B cell (primary cell): ENCODE results near the gene PDX1.

Source experiments
- CTCF ChIP-seq: fragments of 200-600 bp; IDR thresholded peaks from one replicate; pipeline ENCODE4 v1.8.0; 2022; ENCODE audit warnings: antibody characterized with exemption, mild to moderate bottlenecking
- EZH2 ChIP-seq: IDR thresholded peaks from 2 replicates; pipeline ENCODE4 v1.6.1; 2012; ENCODE audit warnings: borderline replicate concordance, low read depth, mild to moderate bottlenecking, moderate library complexity, low read length; ENCODE audit not compliant: insufficient read depth, poor library complexity, severe bottlenecking

- TF ChIP-seq CTCF: no peak
- no peak for TF ChIP-seq EZH2
Measured at GRCh38 chr13:27915301-27916207, 4.2 kb upstream of the PDX1 start.
